H1 (cell line): Measurements from ENCODE around the gene FOXL2. TPM values are rescaled to one million over a fixed set of nuclear protein-coding genes. Genes with fewer than 3 reads are reported as not detected.

Source experiments
- BRCA1 ChIP-seq: IDR thresholded peaks from 2 replicates; pipeline ENCODE4 v1.6.1; 2012; ENCODE audit warnings: low read depth, low read length, improper control_type of control experiment
- CBX8 ChIP-seq: fragments of 300-800, 300-1000 bp; sonication (generic); IDR thresholded peaks from 2 replicates; pipeline ENCODE4 v1.7.1; 2016; ENCODE audit warnings: low read depth, low read length, borderline replicate concordance
- polyA plus RNA-seq, 7 experiments: library from polyadenylated mRNA; depleted of rRNA in 3 of 7; stranded (reverse) in 5 of 7; unstranded in 2 of 7; fragments of >200 nt in 5 of 7; fragments of 200-250 nt in 2 of 7; gene quantifications; 1 replicate in 5 of 7; 2 replicates in 1 of 7; 4 replicates in 1 of 7; pipeline versions ENCODE4 v1.2.1 to v1.2.3, GENCODE V29; 2011 to 2013; ENCODE audit warnings: missing spikeins in 2 of 7, mixed read lengths in 2 of 7
- total RNA-seq: library from RNA; stranded (reverse); fragmentation: NEBNext Ultra II Directional; extraction: Animal tissue kit (Norgen Biotek cat#: 25700); gene quantifications from 2 replicates; pipeline ENCODE4 v1.2.1, GENCODE V29; 2021
- TF ChIP-seq, protein P1 (sequence below): fragments of 300-600 bp; sonication (generic); IDR thresholded peaks from 2 replicates; pipeline ENCODE4 v1.7.1; 2012; ENCODE audit warnings: low read length, moderate library complexity, mild to moderate bottlenecking, inconsistent platforms; ENCODE audit not compliant: insufficient replicate concordance
- TF ChIP-seq, protein P2 (sequence below): IDR thresholded peaks from 2 replicates; pipeline ENCODE4 v1.6.1; 2012; ENCODE audit warnings: low read length, inconsistent platforms

The FOXL2 gene
- total and polyA plus RNA-seq, 2 of the 8 experiments (the other 6 are each of a cell fraction or from before 2014, with no cell fraction given) = 0.59 to 2.4 TPM

DNA sequence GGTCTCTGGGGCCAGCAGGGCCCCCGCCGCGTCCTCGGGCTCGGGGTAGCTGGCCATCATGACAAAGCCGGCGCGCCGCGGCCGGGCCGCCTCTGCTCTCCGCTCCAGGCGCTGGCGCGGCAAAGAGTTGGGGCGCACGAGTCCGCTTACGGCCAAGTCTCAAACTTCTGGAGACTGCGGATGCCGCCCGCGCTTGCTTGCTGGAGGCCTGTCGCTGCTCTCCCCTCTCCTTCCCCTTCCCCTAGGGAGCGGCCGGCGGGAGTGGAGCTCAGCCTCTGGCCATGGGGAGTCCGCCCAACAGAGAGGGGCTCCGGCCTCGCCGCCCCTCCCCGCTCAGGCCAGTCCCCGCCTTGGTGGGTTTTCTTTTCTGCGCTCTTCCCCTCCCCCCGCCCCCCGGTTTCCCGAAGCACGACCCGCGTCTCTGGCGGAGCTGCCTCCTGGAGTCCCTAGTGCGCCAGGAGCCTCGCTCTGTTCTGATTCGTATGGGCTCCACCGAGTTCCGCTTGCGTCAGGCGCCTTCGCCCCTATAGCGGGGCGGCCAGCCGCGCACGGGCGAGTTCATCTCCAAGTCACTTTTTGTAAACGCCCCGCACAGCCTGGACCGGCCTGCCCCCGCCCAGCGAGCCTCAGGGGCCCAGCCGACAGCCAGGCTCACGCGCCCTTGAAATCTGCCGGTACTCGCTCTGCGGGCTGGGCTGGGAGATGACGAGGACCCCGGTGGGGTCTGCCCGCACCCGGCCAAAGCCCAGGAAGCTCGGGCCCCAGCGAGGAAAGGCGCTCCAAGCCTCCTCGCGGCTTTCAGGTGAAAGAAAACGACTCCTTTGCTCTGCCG is at the start of gene FOXL2, which contains the start of gene FOXL2NB (continued):
- TF ChIP-seq, protein P1, sequence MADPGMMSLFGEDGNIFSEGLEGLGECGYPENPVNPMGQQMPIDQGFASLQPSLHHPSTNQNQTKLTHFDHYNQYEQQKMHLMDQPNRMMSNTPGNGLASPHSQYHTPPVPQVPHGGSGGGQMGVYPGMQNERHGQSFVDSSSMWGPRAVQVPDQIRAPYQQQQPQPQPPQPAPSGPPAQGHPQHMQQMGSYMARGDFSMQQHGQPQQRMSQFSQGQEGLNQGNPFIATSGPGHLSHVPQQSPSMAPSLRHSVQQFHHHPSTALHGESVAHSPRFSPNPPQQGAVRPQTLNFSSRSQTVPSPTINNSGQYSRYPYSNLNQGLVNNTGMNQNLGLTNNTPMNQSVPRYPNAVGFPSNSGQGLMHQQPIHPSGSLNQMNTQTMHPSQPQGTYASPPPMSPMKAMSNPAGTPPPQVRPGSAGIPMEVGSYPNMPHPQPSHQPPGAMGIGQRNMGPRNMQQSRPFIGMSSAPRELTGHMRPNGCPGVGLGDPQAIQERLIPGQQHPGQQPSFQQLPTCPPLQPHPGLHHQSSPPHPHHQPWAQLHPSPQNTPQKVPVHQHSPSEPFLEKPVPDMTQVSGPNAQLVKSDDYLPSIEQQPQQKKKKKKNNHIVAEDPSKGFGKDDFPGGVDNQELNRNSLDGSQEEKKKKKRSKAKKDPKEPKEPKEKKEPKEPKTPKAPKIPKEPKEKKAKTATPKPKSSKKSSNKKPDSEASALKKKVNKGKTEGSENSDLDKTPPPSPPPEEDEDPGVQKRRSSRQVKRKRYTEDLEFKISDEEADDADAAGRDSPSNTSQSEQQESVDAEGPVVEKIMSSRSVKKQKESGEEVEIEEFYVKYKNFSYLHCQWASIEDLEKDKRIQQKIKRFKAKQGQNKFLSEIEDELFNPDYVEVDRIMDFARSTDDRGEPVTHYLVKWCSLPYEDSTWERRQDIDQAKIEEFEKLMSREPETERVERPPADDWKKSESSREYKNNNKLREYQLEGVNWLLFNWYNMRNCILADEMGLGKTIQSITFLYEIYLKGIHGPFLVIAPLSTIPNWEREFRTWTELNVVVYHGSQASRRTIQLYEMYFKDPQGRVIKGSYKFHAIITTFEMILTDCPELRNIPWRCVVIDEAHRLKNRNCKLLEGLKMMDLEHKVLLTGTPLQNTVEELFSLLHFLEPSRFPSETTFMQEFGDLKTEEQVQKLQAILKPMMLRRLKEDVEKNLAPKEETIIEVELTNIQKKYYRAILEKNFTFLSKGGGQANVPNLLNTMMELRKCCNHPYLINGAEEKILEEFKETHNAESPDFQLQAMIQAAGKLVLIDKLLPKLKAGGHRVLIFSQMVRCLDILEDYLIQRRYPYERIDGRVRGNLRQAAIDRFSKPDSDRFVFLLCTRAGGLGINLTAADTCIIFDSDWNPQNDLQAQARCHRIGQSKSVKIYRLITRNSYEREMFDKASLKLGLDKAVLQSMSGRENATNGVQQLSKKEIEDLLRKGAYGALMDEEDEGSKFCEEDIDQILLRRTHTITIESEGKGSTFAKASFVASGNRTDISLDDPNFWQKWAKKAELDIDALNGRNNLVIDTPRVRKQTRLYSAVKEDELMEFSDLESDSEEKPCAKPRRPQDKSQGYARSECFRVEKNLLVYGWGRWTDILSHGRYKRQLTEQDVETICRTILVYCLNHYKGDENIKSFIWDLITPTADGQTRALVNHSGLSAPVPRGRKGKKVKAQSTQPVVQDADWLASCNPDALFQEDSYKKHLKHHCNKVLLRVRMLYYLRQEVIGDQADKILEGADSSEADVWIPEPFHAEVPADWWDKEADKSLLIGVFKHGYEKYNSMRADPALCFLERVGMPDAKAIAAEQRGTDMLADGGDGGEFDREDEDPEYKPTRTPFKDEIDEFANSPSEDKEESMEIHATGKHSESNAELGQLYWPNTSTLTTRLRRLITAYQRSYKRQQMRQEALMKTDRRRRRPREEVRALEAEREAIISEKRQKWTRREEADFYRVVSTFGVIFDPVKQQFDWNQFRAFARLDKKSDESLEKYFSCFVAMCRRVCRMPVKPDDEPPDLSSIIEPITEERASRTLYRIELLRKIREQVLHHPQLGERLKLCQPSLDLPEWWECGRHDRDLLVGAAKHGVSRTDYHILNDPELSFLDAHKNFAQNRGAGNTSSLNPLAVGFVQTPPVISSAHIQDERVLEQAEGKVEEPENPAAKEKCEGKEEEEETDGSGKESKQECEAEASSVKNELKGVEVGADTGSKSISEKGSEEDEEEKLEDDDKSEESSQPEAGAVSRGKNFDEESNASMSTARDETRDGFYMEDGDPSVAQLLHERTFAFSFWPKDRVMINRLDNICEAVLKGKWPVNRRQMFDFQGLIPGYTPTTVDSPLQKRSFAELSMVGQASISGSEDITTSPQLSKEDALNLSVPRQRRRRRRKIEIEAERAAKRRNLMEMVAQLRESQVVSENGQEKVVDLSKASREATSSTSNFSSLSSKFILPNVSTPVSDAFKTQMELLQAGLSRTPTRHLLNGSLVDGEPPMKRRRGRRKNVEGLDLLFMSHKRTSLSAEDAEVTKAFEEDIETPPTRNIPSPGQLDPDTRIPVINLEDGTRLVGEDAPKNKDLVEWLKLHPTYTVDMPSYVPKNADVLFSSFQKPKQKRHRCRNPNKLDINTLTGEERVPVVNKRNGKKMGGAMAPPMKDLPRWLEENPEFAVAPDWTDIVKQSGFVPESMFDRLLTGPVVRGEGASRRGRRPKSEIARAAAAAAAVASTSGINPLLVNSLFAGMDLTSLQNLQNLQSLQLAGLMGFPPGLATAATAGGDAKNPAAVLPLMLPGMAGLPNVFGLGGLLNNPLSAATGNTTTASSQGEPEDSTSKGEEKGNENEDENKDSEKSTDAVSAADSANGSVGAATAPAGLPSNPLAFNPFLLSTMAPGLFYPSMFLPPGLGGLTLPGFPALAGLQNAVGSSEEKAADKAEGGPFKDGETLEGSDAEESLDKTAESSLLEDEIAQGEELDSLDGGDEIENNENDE = no peak
- TF ChIP-seq BRCA1 = no peak
- TF ChIP-seq, protein P2, sequence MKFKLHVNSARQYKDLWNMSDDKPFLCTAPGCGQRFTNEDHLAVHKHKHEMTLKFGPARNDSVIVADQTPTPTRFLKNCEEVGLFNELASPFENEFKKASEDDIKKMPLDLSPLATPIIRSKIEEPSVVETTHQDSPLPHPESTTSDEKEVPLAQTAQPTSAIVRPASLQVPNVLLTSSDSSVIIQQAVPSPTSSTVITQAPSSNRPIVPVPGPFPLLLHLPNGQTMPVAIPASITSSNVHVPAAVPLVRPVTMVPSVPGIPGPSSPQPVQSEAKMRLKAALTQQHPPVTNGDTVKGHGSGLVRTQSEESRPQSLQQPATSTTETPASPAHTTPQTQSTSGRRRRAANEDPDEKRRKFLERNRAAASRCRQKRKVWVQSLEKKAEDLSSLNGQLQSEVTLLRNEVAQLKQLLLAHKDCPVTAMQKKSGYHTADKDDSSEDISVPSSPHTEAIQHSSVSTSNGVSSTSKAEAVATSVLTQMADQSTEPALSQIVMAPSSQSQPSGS = no peak
- TF ChIP-seq CBX8 = no peak; the same call in 1 of the 2 replicates
- TF ChIP-seq, all 59 proteins: peak for 9
